GM18498 (cell line): ENCODE results near the gene OOSP2.
"Not testable (repeated sequence)": the region's sequence is repeated elsewhere in the genome, so short reads cannot be mapped to it uniquely, and the experiment has no call there.

Experiments
- ATAC-seq: cut with Tn5 transposase; IDR thresholded peaks from one replicate; pipeline ENCODE4 v1.9.1; 2021; ENCODE audit warnings: mild to moderate bottlenecking, moderate library complexity; ENCODE audit not compliant: unreplicated experiment

Gene OOSP2

DNA sequence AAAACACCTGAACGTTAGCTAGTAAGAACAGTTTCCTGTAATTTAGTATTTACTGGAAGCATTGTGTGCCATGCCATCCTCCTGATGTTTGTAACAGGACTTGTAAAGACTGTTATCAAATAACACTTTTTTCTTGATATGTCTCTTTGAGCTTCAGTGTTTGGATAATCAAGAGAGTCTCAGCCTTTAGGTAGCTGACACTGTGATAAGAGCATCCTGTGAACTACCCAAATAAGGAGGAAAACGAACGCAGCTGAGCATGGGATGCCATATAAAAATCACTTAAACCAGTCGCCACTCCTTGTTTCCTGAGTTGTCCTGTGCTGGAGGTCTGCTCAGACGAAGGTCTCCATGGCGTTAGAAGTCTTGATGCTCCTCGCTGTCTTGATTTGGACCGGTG is at the start of gene OOSP2:
Gene OOSP2, plus strand, starts transcription at position 301 of the 400 bp plus-strand sequence. Its CDS starts 51 bp downstream, at position 352.
- ATAC-seq = no peak

- ATAC-seq = no peak
Observed at GRCh38 chr11:59990421-59990820, 49.8 kb upstream of the OOSP2 start.

DNA sequence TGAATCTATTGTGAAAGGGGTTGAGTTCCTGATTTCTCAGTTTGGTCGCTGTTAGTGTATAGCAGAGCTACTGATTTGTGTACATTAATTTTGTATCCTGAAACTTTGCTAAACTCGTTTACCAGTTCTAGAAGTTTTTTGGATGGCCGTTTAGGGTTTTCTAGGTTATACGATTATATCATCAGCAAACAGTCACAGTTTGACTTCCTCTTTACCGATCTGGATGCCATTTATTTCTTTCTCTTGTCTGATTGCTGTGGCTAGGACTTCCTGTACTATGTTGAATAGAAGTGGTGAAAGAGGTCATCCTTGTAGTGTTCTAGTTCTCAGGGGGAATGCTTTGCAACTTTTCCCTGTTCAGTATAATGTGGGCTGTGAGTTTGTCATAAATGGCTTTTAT is 47.8 kb upstream of the OOSP2 start:
- ATAC-seq = no peak

GRCh38 chr11:59997800-59998199 is 42.4 kb upstream of the OOSP2 start:
- no peak for ATAC-seq

GRCh38 chr11:59999691-60000090 is 40.5 kb upstream of the OOSP2 start:
- ATAC-seq = no peak

- no peak for ATAC-seq
Observed at GRCh38 chr11:60003729-60004128, 36.5 kb upstream of the OOSP2 start.

DNA sequence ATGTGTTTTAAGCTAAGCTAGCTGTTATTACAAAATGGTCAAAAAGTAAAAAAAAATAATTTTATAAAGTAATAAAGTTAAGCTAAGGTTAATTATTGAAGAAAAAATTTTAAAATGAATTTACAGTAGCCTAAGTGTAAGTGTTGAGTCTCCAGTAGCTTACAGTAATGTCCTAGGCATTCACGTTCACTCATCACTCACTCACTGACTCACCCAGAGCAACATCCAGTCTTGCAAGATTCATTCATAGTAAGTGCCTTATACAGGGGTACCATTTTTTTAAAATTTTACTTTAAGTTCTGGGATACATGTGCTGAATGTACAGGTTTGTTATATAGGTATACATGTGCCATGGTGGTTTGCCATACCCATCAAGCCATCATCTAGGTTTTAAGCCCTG is 34.8 kb upstream of the OOSP2 start:
- ATAC-seq = no peak

- no peak for ATAC-seq
Observed at GRCh38 chr11:60016881-60017280, 23.3 kb upstream of the OOSP2 start, which contains the start of gene OOSP4B. Gene OOSP4B, plus strand, starts transcription at chr11:60017181.

- ATAC-seq = no peak
Observed at GRCh38 chr11:60018058-60018457, 22.2 kb upstream of the OOSP2 start.

DNA sequence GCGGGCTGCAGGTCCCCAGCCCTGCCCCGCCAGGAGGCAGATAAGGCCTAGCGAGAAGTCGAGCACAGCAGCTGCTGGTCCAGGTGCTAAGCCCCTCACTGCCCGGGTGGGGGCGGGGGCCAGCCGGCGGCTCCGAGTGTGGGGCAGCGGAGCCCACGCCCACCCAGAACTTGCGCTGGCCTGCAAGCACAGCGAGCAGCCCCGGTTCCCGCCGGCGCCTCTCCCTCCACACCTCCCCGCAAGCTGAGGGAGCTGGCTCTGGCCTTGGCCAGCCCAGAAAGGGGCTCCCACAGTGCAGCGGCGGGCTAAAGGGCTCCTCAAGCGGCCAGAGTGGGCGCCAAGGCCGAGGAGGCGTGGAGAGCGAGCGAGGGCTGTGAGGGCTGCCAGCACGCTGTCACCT is 19.8 kb upstream of the OOSP2 start:
- ATAC-seq = not testable (repeated sequence)

DNA sequence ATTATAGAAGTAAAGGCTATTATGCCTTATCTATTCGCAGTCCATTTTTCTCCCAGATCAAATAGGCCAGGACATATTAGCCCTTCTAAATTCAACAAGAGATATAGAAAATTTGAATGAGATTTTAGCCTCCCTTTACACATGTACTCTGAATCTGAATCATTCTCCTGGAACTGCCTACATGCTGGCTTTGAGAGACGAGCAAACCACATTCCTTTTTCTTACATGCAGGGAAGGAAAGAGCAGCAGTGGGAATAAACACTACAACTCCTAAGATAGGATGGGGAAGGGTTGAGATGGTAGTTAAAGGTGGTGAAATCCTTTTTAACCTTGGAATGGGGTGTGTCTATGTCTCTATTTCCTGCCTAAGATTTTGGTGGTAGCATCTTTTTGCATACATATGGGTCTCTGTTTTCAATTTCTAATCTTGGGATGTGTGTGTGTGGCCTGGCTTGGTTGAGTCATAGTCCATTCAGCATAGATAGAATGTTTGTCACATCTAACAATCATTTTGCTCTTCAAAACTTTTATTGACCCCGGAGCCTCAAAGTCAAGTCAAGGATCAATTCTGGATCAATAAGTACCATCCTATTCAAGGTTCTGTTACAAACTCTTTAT is 11.1 kb upstream of the OOSP2 start:
- ATAC-seq = no peak

DNA sequence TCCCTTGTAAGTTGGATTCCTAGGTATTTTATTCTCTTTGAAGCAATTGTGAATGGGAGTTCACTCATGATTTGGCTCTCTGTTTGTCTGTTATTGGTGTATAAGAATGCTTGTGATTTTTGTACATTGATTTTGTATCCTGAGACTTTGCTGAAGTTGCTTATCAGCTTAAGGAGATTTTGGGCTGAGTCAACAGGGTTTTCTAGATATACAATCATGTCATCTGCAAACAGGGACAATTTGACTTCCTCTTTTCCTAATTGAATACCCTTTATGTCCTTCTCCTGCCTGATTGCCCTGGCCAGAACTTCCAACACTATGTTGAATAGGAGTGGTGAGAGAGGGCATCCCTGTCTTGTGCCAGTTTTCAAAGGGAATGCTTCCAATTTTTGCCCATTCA is 10.2 kb downstream of the OOSP2 start:
- not testable (repeated sequence) for ATAC-seq

DNA sequence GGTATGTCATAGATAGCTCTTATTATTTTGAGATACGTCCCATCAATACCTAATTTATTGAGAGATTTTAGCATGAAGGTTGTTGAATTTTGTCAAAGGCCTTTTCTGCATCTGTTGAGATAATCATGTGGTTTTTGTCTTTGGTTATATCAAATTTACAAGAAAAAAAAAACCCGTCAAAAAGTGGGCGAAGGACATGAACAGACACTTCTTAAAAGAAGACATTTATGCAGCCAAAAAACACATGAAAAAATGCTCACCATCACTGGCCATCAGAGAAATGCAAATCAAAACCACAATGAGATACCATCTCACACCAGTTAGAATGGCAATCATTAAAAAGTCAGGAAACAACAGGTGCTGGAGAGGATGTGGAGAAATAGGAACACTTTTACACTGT is 10.6 kb downstream of the OOSP2 start:
- ATAC-seq = not testable (repeated sequence)

- ATAC-seq = no peak
Observed at GRCh38 chr11:60056349-60056969, 16.2 kb downstream of the OOSP2 start, which contains the start of gene MS4A3. Gene MS4A3, plus strand, starts transcription at chr11:60056665. Its CDS starts 4,496 bp downstream, at chr11:60061161.

DNA sequence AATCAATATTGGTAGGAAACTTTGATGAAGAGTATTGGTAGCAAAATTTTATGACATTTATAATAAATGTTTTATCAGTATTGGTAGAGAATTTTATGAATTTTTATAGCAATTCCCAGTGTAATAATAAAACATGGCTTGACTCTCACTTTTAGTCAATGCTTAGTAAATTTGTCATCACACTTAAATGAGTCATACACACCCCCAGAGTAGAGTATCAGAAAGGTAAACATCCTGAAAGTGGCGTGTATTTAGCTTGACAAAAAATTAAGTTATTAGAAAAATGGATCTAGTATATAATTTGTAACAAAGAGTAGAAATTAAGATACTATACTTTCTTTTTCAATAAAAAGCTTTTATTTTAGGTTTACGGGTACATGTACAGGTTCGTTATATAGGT is 18.8 kb downstream of the OOSP2 start:
- no peak for ATAC-seq

DNA sequence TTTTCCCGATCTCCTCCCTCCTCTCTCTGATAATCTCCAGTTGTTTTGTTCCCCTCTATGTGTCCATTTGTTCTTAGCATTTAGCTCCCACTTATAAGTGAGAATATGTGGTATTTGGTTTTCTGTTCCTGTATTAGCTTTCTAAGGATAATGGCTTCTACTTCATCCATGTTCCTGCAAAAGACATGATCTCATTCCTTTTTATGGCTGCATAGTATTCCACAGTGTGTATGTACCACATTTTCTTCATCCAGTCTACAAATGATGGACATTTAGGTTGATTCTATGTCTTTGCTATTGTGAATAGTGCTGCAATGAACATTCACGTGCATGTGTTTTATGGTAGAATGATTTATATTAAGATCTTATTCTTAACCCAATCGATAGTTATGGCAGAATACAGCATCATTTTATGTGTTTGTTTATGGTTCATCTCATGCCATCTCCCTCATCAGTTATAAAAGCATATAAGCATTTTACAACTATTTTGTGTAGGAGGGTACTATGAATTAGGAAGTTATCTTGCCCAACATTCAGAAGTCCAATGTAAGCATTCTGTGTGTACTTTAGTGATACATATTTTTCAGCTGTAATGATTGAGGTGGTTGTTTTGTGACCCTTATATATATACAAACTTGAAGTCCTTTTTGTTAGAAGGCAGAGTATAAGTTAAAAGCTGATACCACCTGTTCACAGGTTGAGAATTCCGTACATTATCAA is 19.5 kb downstream of the OOSP2 start:
- ATAC-seq = no peak

DNA sequence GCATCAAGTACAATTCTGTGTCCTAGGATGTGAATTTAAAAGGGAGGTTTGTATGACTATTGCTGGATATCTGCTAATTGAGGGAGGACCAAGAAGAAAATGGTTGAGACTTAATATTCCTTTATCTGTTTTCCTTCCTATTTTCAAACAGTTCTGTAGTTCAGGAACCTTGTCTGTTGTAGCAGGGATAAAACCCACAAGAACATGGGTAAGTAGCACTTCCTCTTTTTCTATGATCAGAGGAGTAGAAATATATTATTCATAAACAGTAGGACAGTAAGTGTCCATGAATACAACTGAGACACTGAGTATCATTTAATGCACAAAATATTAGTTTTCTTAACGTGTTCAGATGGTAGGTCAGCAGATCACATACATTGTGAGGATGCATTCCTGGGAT is 23.9 kb downstream of the OOSP2 start:
- ATAC-seq = no peak

- no peak for ATAC-seq
Observed at GRCh38 chr11:60065801-60066200, 25.6 kb downstream of the OOSP2 start.

DNA sequence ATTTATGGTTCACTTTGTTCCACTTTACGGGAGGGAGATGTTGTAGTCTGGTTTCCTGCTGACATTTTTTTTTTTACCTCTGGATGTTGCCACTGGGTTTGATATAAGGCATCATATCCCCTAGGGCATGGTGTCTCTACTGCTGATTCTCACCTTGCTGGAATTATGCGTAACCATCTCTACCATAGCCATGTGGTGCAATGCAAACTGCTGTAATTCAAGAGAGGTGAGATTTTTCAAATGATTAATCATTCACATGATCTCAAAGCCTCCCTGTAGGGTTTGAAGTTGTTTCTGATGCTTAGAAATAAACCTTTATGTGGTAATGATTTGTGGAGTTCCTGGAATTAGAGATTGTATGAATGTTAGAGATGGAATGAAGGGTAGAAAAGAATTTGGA is 29.2 kb downstream of the OOSP2 start:
- no peak for ATAC-seq

DNA sequence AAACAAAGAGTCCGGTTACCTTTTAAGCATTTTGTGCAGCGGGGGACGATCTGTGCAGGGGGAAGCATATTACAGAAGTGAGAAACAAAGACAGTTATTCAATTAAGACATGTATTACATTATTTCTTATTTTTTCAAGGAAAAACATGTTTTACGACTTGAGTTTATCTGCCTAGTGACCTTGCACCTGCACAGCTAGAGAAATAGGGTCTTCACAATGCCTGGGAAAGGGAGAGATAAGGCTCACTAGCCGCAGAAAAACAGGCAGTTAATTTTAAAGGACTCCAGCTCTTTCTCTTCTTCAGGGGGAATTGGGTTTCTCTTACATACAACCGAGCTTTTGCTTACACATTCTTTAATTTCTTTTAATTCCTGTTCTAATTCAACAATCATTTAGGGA is 31.4 kb downstream of the OOSP2 start:
- ATAC-seq = not testable (repeated sequence)

DNA sequence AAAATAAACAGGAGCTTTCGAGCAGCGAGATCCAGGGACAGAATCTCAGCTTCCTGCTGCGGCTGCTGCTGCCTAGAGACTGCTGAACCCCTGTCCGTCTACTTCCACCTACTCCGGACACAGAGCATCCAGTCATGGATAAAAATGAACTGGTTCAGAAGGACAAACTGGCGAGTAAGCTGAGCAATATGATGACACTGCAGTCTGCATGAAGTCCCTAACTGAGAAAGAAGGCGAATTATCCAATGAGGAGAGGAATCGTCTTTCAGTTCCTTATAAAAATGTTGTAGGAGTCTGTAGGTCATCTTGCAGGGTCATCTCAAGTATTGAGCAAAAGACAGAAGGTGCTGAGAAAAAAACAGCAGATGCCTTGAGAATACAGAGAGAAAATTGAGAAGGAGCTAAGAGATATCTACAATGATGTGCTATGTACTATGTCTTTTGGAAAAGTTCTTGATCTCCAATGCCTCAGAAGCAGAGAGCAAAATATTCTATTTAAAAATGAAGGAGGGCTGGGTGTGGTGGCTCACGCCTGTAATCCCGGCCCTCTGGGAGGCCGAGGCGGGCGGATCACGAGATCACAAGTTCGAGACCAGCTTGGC is 37.1 kb downstream of the OOSP2 start:
- no peak for ATAC-seq

- ATAC-seq = no peak
Observed at GRCh38 chr11:60077981-60078380, 37.8 kb downstream of the OOSP2 start.
